CD4-positive, CD25-positive, alpha-beta regulatory T cell (primary cell): ENCODE data around the gene ETNK2. TPM values are rescaled to one million over a fixed set of nuclear protein-coding genes. Genes with fewer than 3 reads are reported as not detected.

Experiments
- ATAC-seq, 2 donors: fragments of 150-1000 bp; cut with Tn5 transposase; one replicate each; pipeline ENCODE4 v1.10.0; 2021; ENCODE audit warnings: low read depth in 2 of 2, moderate number of reproducible peaks in 2 of 2, moderate library complexity in 1 of 2
- DNase-seq, 3 donors: peaks; one replicate each; pipeline versions ENCODE4 v3.0.0 to v3.0.0-alpha.2; 2012 to 2022; ENCODE audit warnings: mixed read lengths in 1 of 3
- H3K27ac ChIP-seq: one replicate; pipeline ENCODE4 v1.7.0; 2013; ENCODE audit warnings: mild to moderate bottlenecking, low read length; ENCODE audit not compliant: insufficient read depth, poor library complexity, severe bottlenecking
- H3K27me3 ChIP-seq: one replicate; pipeline ENCODE4 v1.7.0; 2013; ENCODE audit warnings: low read length; ENCODE audit not compliant: control insufficient read depth, insufficient read depth
- H3K36me3 ChIP-seq: one replicate; pipeline ENCODE4 v1.7.0; 2013; ENCODE audit warnings: mild to moderate bottlenecking, low read length, moderate library complexity; ENCODE audit not compliant: control insufficient read depth, insufficient read depth
- H3K4me1 ChIP-seq: 2 replicates; pipeline ENCODE4 v1.7.0; 2013; ENCODE audit warnings: mild to moderate bottlenecking, low read length; ENCODE audit not compliant: insufficient read depth, control insufficient read depth, poor library complexity, severe bottlenecking
- H3K4me3 ChIP-seq: one replicate; pipeline ENCODE4 v1.7.0; 2013; ENCODE audit warnings: low read depth, mild to moderate bottlenecking, low read length, moderate library complexity
- H3K9me3 ChIP-seq, 2 experiments: 1 replicate in 1 of 2; 2 replicates in 1 of 2; pipeline ENCODE4 v1.7.0; 2013; ENCODE audit warnings: low read length in 2 of 2, mild to moderate bottlenecking in 1 of 2, moderate library complexity in 1 of 2; ENCODE audit not compliant: control insufficient read depth in 2 of 2
- H3K27ac Mint-ChIP-seq, 3 donors: one replicate each; pipeline ENCODE4 v1.8.0; 2020 to 2022; ENCODE audit warnings: mild to moderate bottlenecking in 3 of 3, mixed read lengths in 3 of 3, moderate library complexity in 2 of 3
- H3K27me3 Mint-ChIP-seq: one replicate; pipeline ENCODE4 v1.8.0; 2022; ENCODE audit warnings: mild to moderate bottlenecking, mixed read lengths
- H3K36me3 Mint-ChIP-seq: one replicate; pipeline ENCODE4 v1.8.0; 2020; ENCODE audit warnings: mixed read lengths
- H3K4me1 Mint-ChIP-seq, 4 donors: one replicate each; pipeline ENCODE4 v1.8.0; 2020 to 2022; ENCODE audit warnings: mixed read lengths in 4 of 4, mild to moderate bottlenecking in 1 of 4
- H3K4me3 Mint-ChIP-seq, 4 donors: one replicate each; pipeline ENCODE4 v1.8.0; 2020 to 2022; ENCODE audit warnings: mild to moderate bottlenecking in 4 of 4, mixed read lengths in 4 of 4, moderate library complexity in 3 of 4
- H3K9me3 Mint-ChIP-seq, 7 donors: one replicate each; pipeline ENCODE4 v1.8.0; 2020 to 2022; ENCODE audit warnings: mixed read lengths in 7 of 7, mild to moderate bottlenecking in 3 of 7, moderate library complexity in 2 of 7
- polyA plus RNA-seq, 4 donors: library from polyadenylated mRNA; unstranded; fragments of 300-500 nt; fragmentation: Illumina TruSeq; gene quantifications; one replicate each; pipeline ENCODE4 v1.2.3, GENCODE V29; 2021
- total RNA-seq: library from RNA; stranded (reverse); gene quantifications from one replicate; pipeline ENCODE4 v1.2.3, GENCODE V29; 2022

The ETNK2 gene
- total and polyA plus RNA-seq, 5 donors from 2014 or later: 0.55 to 3.0 (median 1.2) TPM

GRCh38 chr1:204149635-204150565, 1.9 kb downstream of the ETNK2 start:
- H3K9me3 Mint-ChIP-seq: peaks cover 0 to 2% (median 0%) of the 10 kb centered on the region in 7 donors
- no peak overlapping the region for H3K27ac ChIP-seq
- no peaks in the 10 kb centered on the region for H3K36me3 Mint-ChIP-seq
- H3K4me3 Mint-ChIP-seq: peak overlapping the region; percentile 56 to 85 (median 75)
- peaks cover 9% of the 10 kb centered on the region for H3K4me1 ChIP-seq
- peaks cover 0 to 18% (median 4%) of the 10 kb centered on the region in 4 donors for H3K4me1 Mint-ChIP-seq
- peaks cover 29% of the 10 kb centered on the region for H3K27me3 Mint-ChIP-seq
- no peaks in the 10 kb centered on the region for H3K27me3 ChIP-seq
- no peak overlapping the region for H3K4me3 ChIP-seq
- no peak for ATAC-seq
- H3K27ac Mint-ChIP-seq: peak overlapping the region in 1 of 3 donors; percentile 58
- no peaks in the 10 kb centered on the region for H3K9me3 ChIP-seq
- DNase-seq: no peak
- H3K36me3 ChIP-seq: no peaks in the 10 kb centered on the region

GRCh38 chr1:204149107-204149506, 2.7 kb downstream of the ETNK2 start:
- no peak overlapping the region for H3K27ac Mint-ChIP-seq
- no peak overlapping the region for H3K4me3 ChIP-seq
- H3K36me3 ChIP-seq: no peaks in the 10 kb centered on the region
- H3K9me3 Mint-ChIP-seq: peaks cover 0 to 2% (median 0%) of the 10 kb centered on the region in 7 donors
- DNase-seq: no peak
- no peaks in the 10 kb centered on the region for H3K27me3 ChIP-seq
- no peak overlapping the region for H3K27ac ChIP-seq
- peaks cover 22% of the 10 kb centered on the region for H3K27me3 Mint-ChIP-seq
- H3K9me3 ChIP-seq: no peaks in the 10 kb centered on the region
- peak overlapping the region in 3 of 4 donors; percentile 11 to 78 (median 38) for H3K4me3 Mint-ChIP-seq
- peaks cover 9% of the 10 kb centered on the region for H3K4me1 ChIP-seq
- peaks cover 0 to 18% (median 4%) of the 10 kb centered on the region in 4 donors for H3K4me1 Mint-ChIP-seq
- no peaks in the 10 kb centered on the region for H3K36me3 Mint-ChIP-seq
- ATAC-seq: no peak

DNA sequence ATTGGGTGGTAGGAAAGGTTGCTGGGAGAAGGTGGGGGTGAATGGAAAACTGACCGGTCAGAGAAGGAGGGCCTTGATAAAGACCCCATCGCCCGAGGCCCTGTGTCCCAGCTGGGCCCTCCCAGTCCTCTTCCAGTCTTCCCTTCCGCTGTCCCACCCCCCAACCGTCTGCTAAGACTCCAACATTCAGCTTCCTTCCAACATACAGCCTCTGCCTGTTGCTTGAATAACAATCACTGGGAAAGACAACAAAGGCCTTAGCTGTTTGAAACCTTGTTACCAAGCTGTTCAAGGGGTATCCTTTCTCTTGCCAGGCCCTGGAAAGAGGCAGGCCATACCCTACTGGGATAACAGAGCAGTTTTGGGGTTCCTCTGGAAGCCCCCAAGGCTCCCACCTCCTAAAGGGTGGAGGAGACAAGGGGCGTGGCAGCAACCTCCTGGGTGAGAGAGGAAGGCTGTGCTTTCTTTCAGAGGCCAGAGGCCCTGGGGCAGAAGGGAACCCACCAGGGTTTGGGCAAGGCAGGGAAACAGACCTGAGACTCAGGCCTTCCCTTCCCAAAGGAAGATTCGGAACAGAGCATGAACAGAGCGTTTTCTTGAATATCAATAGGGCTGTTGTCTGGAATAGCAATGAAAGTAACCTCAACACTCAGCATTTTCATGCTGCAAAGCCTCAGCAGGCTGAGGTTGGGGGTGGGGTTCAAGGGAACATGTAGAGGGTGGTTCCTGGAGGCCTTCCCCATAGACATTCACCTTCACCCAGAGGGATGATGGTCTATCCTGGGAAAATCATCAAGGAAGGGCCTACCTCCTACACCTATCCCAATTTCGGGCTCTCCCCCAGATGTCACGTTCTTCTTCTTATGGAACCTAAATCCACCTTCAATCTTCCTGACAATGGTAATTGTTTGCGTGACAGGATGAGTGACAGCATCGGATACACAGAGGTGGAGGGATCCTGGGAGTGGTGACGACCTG, 4.1 kb downstream of the ETNK2 start:
- Mint-ChIP-seq H3K4me3 (no peak overlapping the region), H3K9me3 (peaks cover 0 to 2% (median 0%) of the 10 kb centered on the region in 7 donors), H3K36me3 (no peaks in the 10 kb centered on the region), H3K27me3 (peaks cover 11% of the 10 kb centered on the region), H3K4me1 (peaks cover 0 to 15% (median 4%) of the 10 kb centered on the region in 4 donors), H3K27ac (no peak overlapping the region)
- DNase-seq: no peak
- Histone ChIP-seq H3K9me3 (no peaks in the 10 kb centered on the region), H3K36me3 (no peaks in the 10 kb centered on the region), H3K27me3 (no peaks in the 10 kb centered on the region), H3K4me3 (no peak overlapping the region), H3K27ac (no peak overlapping the region), H3K4me1 (peaks cover 9% of the 10 kb centered on the region)
- no peak for ATAC-seq

DNA sequence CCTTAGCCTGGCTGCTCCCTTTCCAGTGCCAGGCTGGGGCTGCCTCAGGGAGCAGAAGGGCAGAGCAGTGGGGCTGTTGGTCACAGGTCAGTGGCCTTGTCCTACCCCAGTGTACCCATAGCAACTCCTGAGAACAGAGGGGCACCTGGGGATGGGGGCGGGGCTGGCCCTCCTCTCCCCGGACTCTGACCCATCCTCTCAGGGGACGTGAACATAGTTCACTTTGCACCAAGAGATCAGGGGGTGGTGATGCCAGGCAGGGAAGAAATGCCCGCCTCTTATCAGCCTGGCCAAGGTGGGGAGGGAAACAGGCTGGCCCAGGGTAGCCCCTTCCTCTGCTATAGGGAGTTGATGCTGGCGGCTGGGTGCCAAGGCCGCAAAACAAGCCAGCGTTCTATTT, 4.9 kb downstream of the ETNK2 start:
- Mint-ChIP-seq H3K4me1 (peaks cover 0 to 9% (median 4%) of the 10 kb centered on the region in 4 donors), H3K4me3 (no peak overlapping the region), H3K9me3 (peaks cover 0 to 2% (median 0%) of the 10 kb centered on the region in 7 donors), H3K36me3 (no peaks in the 10 kb centered on the region), H3K27me3 (peaks cover 18% of the 10 kb centered on the region), H3K27ac (no peak overlapping the region)
- Histone ChIP-seq H3K36me3 (no peaks in the 10 kb centered on the region), H3K4me1 (peaks cover 5% of the 10 kb centered on the region), H3K4me3 (no peak overlapping the region), H3K27me3 (no peaks in the 10 kb centered on the region), H3K9me3 (no peaks in the 10 kb centered on the region), H3K27ac (no peak overlapping the region)
- ATAC-seq (no peak), DNase-seq (no peak)

GRCh38 chr1:204146309-204146708, 5.5 kb downstream of the ETNK2 start:
- Mint-ChIP-seq H3K9me3 (peaks cover 0 to 2% (median 0%) of the 10 kb centered on the region in 7 donors), H3K27ac (peak overlapping the region in 1 of 3 donors; percentile 55), H3K4me3 (no peak overlapping the region), H3K4me1 (peaks cover 0 to 9% (median 4%) of the 10 kb centered on the region in 4 donors), H3K36me3 (no peaks in the 10 kb centered on the region), H3K27me3 (peaks cover 18% of the 10 kb centered on the region)
- no peak overlapping the region for H3K27ac ChIP-seq
- no peaks in the 10 kb centered on the region for H3K27me3 ChIP-seq
- H3K4me1 ChIP-seq: peaks cover 1% of the 10 kb centered on the region
- no peaks in the 10 kb centered on the region for H3K9me3 ChIP-seq
- no peak overlapping the region for H3K4me3 ChIP-seq
- ATAC-seq (no peak), DNase-seq (no peak)
- no peaks in the 10 kb centered on the region for H3K36me3 ChIP-seq

DNA sequence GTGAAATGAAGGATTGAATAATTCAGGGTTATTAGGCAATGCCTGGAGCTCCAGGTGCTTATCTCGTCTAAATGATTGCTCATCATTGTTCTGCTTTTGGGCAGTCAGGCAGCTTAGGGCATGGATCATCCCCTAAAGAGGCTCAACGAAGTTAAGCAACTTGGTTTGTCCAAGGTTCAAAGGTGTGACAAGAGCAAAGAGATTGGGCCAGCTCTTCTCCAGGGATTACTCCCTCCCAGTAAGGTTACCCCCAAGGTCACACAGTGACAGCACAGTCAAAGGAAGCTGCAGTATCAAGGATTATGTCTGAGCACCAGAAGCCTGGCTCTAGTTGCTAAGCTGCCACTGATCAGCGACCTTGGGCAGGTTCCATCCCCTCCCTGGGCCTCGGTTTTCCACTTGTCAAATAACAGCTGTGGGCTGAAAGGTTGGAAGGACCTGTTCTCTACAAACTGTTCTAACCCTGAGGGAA, 6.8 kb downstream of the ETNK2 start:
- H3K27ac ChIP-seq: no peak overlapping the region
- peaks cover 0 to 2% (median under 1%) of the 10 kb centered on the region in 4 donors for H3K4me1 Mint-ChIP-seq
- no peak overlapping the region for H3K4me3 ChIP-seq
- H3K36me3 Mint-ChIP-seq: peaks cover 3% of the 10 kb centered on the region
- peaks cover 14% of the 10 kb centered on the region for H3K27me3 Mint-ChIP-seq
- peaks cover 0 to 2% (median 0%) of the 10 kb centered on the region in 7 donors for H3K9me3 Mint-ChIP-seq
- no peaks in the 10 kb centered on the region for H3K4me1 ChIP-seq
- H3K36me3 ChIP-seq: no peaks in the 10 kb centered on the region
- ATAC-seq (no peak), DNase-seq (no peak)
- no peaks in the 10 kb centered on the region for H3K9me3 ChIP-seq
- H3K27me3 ChIP-seq: no peaks in the 10 kb centered on the region
- H3K4me3 Mint-ChIP-seq: no peak overlapping the region
- H3K27ac Mint-ChIP-seq: no peak overlapping the region

GRCh38 chr1:204143276-204144041, 8.4 kb downstream of the ETNK2 start:
- peaks cover 5% of the 10 kb centered on the region for H3K36me3 Mint-ChIP-seq
- peaks cover 7% of the 10 kb centered on the region for H3K27me3 Mint-ChIP-seq
- no peak for DNase-seq
- Histone ChIP-seq H3K9me3 (no peaks in the 10 kb centered on the region), H3K36me3 (no peaks in the 10 kb centered on the region), H3K27me3 (no peaks in the 10 kb centered on the region), H3K4me1 (no peaks in the 10 kb centered on the region), H3K27ac (no peak overlapping the region), H3K4me3 (no peak overlapping the region)
- no peak overlapping the region for H3K27ac Mint-ChIP-seq
- H3K4me1 Mint-ChIP-seq: no peaks in the 10 kb centered on the region
- no peak for ATAC-seq
- H3K4me3 Mint-ChIP-seq: no peak overlapping the region
- peaks cover 0 to 2% (median 0%) of the 10 kb centered on the region in 7 donors for H3K9me3 Mint-ChIP-seq
